GM18868 (cell line): ENCODE results near the gene SH2D7.

Source experiments
- ATAC-seq: cut with Tn5 transposase; IDR thresholded peaks from one replicate; pipeline ENCODE4 v1.9.1; 2021; ENCODE audit warnings: mild to moderate bottlenecking, moderate library complexity; ENCODE audit not compliant: unreplicated experiment

Gene SH2D7

GRCh38 chr15:78102741-78103140 lies 10.4 kb downstream of the SH2D7 start:
- no peak for ATAC-seq

GRCh38 chr15:78103406-78104118 lies 11.2 kb downstream of the SH2D7 start:
- peak; percentile 83 for ATAC-seq

- ATAC-seq, result peak; percentile 5
These were observed 11.7 kb downstream of the SH2D7 start for GRCh38 chr15:78104119-78104479.

GRCh38 chr15:78104566-78105475 lies 12.5 kb downstream of the SH2D7 start:
- no peak for ATAC-seq

- ATAC-seq, result no peak
These were observed 13.3 kb downstream of the SH2D7 start for GRCh38 chr15:78105476-78106241.

GRCh38 chr15:78107471-78107870 lies 15.1 kb downstream of the SH2D7 start:
- no peak for ATAC-seq

GRCh38 chr15:78108300-78109084 lies 16.1 kb downstream of the SH2D7 start:
- peak; percentile 48 for ATAC-seq

GRCh38 chr15:78109156-78109555 lies 16.8 kb downstream of the SH2D7 start:
- ATAC-seq, result no peak

- no peak for ATAC-seq
These were observed 17.7 kb downstream of the SH2D7 start for GRCh38 chr15:78110096-78110495.

GRCh38 chr15:78110916-78111475 lies 18.6 kb downstream of the SH2D7 start:
- no peak for ATAC-seq

GRCh38 chr15:78111788-78112187 lies 19.4 kb downstream of the SH2D7 start:
- no peak for ATAC-seq

- ATAC-seq, result no peak
These were observed 20.2 kb downstream of the SH2D7 start for GRCh38 chr15:78112551-78112950.

- no peak for ATAC-seq
These were observed 28.2 kb downstream of the SH2D7 start for GRCh38 chr15:78120523-78120922.

GRCh38 chr15:78125267-78125666 lies 32.9 kb downstream of the SH2D7 start:
- no peak for ATAC-seq

GRCh38 chr15:78127882-78128281 lies 35.5 kb downstream of the SH2D7 start:
- no peak for ATAC-seq

GRCh38 chr15:78129077-78129750 lies 36.9 kb downstream of the SH2D7 start:
- ATAC-seq, result no peak

- no peak for ATAC-seq
These were observed 37.5 kb downstream of the SH2D7 start for GRCh38 chr15:78129751-78130287.

- peak; percentile 40 for ATAC-seq
These were observed 38.3 kb downstream of the SH2D7 start for GRCh38 chr15:78130466-78131294.
